Endothelial cell of umbilical vein (primary cell): Measurements from ENCODE around the gene SIRT5.

Source experiments
- EZH2 ChIP-seq: IDR thresholded peaks from 2 replicates; pipeline ENCODE4 v1.6.1; 2012; ENCODE audit warnings: borderline replicate concordance, low read depth, mild to moderate bottlenecking, moderate library complexity, low read length, inconsistent platforms; ENCODE audit not compliant: severe bottlenecking
- FOS ChIP-seq: IDR thresholded peaks from 2 replicates; pipeline ENCODE4 v1.6.1; 2011; ENCODE audit warnings: mild to moderate bottlenecking, low read length, moderate library complexity, borderline replicate concordance; ENCODE audit not compliant: insufficient read depth
- GATA2 ChIP-seq: IDR thresholded peaks from 2 replicates; pipeline ENCODE4 v1.7.0; 2011; ENCODE audit warnings: low read depth, mild to moderate bottlenecking, moderate library complexity, mixed read lengths, low read length; ENCODE audit not compliant: insufficient read length, insufficient read depth
- JUN ChIP-seq: IDR thresholded peaks from 2 replicates; pipeline ENCODE4 v1.6.1; 2011; ENCODE audit warnings: borderline replicate concordance, low read depth; ENCODE audit not compliant: insufficient read length, insufficient read depth
- MYC ChIP-seq: IDR thresholded peaks from one replicate; pipeline ENCODE4 v1.6.1; 2011; ENCODE audit warnings: mild to moderate bottlenecking, low read depth, low read length
- POLR2A ChIP-seq: IDR thresholded peaks from 2 replicates; pipeline ENCODE4 v1.6.1; 2012; ENCODE audit warnings: low read depth, mild to moderate bottlenecking, control low read depth, low read length
- POLR2AphosphoS5 ChIP-seq: IDR thresholded peaks from 2 replicates; pipeline ENCODE4 v1.6.1; 2012; ENCODE audit warnings: low read depth, mild to moderate bottlenecking, control low read depth, low read length, moderate library complexity; ENCODE audit not compliant: insufficient read depth
- TF ChIP-seq, protein P1 (sequence below), 2 donors: IDR thresholded peaks; 1 replicate in 1 of 2; 2 replicates in 1 of 2; pipeline ENCODE4 v1.5.1; 2011; ENCODE audit warnings: low read length in 2 of 2, mild to moderate bottlenecking in 2 of 2, moderate library complexity in 2 of 2, control low read depth in 1 of 2, inconsistent platforms in 1 of 2, low read depth in 1 of 2; ENCODE audit not compliant: insufficient read depth in 1 of 2; ENCODE audit errors: extremely low read depth in 1 of 2
- TF ChIP-seq, protein P2 (sequence below): IDR thresholded peaks from 2 replicates; pipeline ENCODE4 v1.6.1; 2011; ENCODE audit not compliant: insufficient read depth, insufficient read length

DNA sequence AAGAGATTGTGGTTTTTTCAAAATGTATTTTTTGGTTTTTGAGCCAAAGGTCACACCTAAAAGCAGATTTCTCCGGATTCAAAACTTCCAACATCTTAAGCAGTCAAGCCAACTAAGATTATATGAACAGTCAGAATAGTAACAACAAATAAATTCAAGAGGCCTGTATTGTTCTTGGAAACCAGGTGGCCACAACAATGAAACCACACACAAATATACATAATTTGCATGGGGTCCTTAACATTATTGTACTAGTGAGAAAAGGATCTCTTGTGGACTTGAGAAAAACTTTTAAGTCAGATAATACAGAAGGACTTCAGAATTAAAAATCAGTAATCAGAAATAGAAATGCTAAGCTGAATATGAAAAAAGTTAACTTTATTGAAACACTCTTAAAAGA is 81.3 kb downstream of the SIRT5 start:
- TF ChIP-seq GATA2 = no peak
- TF ChIP-seq, protein P1, sequence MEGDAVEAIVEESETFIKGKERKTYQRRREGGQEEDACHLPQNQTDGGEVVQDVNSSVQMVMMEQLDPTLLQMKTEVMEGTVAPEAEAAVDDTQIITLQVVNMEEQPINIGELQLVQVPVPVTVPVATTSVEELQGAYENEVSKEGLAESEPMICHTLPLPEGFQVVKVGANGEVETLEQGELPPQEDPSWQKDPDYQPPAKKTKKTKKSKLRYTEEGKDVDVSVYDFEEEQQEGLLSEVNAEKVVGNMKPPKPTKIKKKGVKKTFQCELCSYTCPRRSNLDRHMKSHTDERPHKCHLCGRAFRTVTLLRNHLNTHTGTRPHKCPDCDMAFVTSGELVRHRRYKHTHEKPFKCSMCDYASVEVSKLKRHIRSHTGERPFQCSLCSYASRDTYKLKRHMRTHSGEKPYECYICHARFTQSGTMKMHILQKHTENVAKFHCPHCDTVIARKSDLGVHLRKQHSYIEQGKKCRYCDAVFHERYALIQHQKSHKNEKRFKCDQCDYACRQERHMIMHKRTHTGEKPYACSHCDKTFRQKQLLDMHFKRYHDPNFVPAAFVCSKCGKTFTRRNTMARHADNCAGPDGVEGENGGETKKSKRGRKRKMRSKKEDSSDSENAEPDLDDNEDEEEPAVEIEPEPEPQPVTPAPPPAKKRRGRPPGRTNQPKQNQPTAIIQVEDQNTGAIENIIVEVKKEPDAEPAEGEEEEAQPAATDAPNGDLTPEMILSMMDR (IDR thresholded peaks at IDR 0.05; ENCODE audit: extremely low read depth in 1 of 2, insufficient read depth in 1 of 2, low read depth in 1 of 2, low read length in 2 of 2) = no peak
- TF ChIP-seq POLR2A = no peak
- TF ChIP-seq, protein P2, sequence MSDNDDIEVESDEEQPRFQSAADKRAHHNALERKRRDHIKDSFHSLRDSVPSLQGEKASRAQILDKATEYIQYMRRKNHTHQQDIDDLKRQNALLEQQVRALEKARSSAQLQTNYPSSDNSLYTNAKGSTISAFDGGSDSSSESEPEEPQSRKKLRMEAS = no peak
- TF ChIP-seq EZH2 = no peak
- no peak for TF ChIP-seq POLR2AphosphoS5
- no peak for TF ChIP-seq JUN
- no peak for TF ChIP-seq FOS
- no peak for TF ChIP-seq MYC
